SK-N-SH (cell line): Measurements from ENCODE around the gene PCDHGC4. TPM values are rescaled to one million over a fixed set of nuclear protein-coding genes. Genes with fewer than 3 reads are reported as not detected.
A peak's percentile ranks its signal among the peaks of the same experiment; 100 is the strongest.

ENCODE experiments used
- CTCF ChIA-PET: fragments of 300-600, 350-600 bp; formaldehyde crosslinking; extraction: SDS; loops from one replicate; lab custom pipeline; 2021; lab: Yijun Ruan, JAX
- POLR2A ChIA-PET: fragments of 350-600 bp; sonication (Branson Sonifier 250); formaldehyde crosslinking; extraction: SDS; loops from one replicate; lab custom pipeline; 2020; ENCODE audit warnings: antibody characterized with exemption, inconsistent platforms; lab: Yijun Ruan, JAX
- DNase-seq: peaks from one replicate; pipeline ENCODE4 v3.0.0; 2012
- H2AFZ ChIP-seq: fragments of 200-600 bp; sonication (generic); 2 replicates; pipeline ENCODE4 v1.8.1; 2016; ENCODE audit warnings: antibody characterized with exemption, mild to moderate bottlenecking, low read depth
- H3F3A ChIP-seq: fragments of 200-600 bp; sonication (generic); replicated peaks from 2 replicates; pipeline ENCODE3; 2016; ENCODE audit warnings: antibody characterized with exemption, mild to moderate bottlenecking; ENCODE audit not compliant: insufficient read depth
- H3K27ac ChIP-seq, 2 experiments: fragments of 200-500 bp in 1 of 2; fragments of 200-600 bp in 1 of 2; sonication (Bioruptor generic) in 1 of 2; sonication (generic), shearing (Covaris generic) in 1 of 2; 2 replicates each; pipeline versions ENCODE4 v1.5.1 to v1.6.1; 2014 to 2016; ENCODE audit warnings: low read depth in 2 of 2, inconsistent platforms in 1 of 2, low read length in 1 of 2, mild to moderate bottlenecking in 1 of 2, mixed read lengths in 1 of 2
- H3K27me3 ChIP-seq: fragments of 200-600 bp; sonication (generic), shearing (Covaris generic); 2 replicates; pipeline ENCODE4 v1.6.1; 2016; ENCODE audit warnings: mixed run types; ENCODE audit not compliant: insufficient read depth
- H3K36me3 ChIP-seq, 2 experiments: fragments of 200-500 bp in 1 of 2; fragments of 200-600 bp in 1 of 2; sonication (Bioruptor generic) in 1 of 2; sonication (generic) in 1 of 2; replicated peaks in 1 of 2; 2 replicates each; pipeline versions ENCODE3 to v1.5.1; 2014 to 2016; ENCODE audit warnings: low read length in 1 of 2, mild to moderate bottlenecking in 1 of 2; ENCODE audit not compliant: insufficient read depth in 2 of 2, control insufficient read depth in 1 of 2
- H3K4me1 ChIP-seq, 2 experiments: fragments of 200-500 bp in 1 of 2; fragments of 200-600 bp in 1 of 2; sonication (Bioruptor generic) in 1 of 2; sonication (generic), shearing (Covaris generic) in 1 of 2; 2 replicates each; pipeline versions ENCODE4 v1.5.1 to v1.6.1; 2014 to 2016; ENCODE audit warnings: low read depth in 1 of 2, low read length in 1 of 2, mixed run types in 1 of 2; ENCODE audit not compliant: insufficient read depth in 2 of 2, control insufficient read depth in 1 of 2
- H3K4me2 ChIP-seq: fragments of 200-600 bp; sonication (generic), shearing (Covaris generic); 2 replicates; pipeline ENCODE4 v1.6.1; 2017; ENCODE audit warnings: mixed run types
- H3K4me3 ChIP-seq, 2 experiments: fragments of 200-500 bp in 1 of 2; fragments of 200-600 bp in 1 of 2; sonication (Bioruptor generic) in 1 of 2; sonication (generic), shearing (Covaris generic) in 1 of 2; 2 replicates each; pipeline versions ENCODE4 v1.5.1 to v1.8.1; 2014 to 2016; ENCODE audit warnings: low read depth in 2 of 2, inconsistent platforms in 1 of 2, low read length in 1 of 2, mild to moderate bottlenecking in 1 of 2, mixed read lengths in 1 of 2, moderate library complexity in 1 of 2
- H3K79me2 ChIP-seq: fragments of 200-600 bp; sonication (generic); 2 replicates; pipeline ENCODE4 v1.8.1; 2017; ENCODE audit warnings: mild to moderate bottlenecking; ENCODE audit not compliant: insufficient read depth
- H3K9ac ChIP-seq: fragments of 200-600 bp; sonication (generic); 2 replicates; pipeline ENCODE4 v1.6.1; 2017; ENCODE audit warnings: mixed run types
- H3K9me2 ChIP-seq: fragments of 200-600 bp; sonication (generic); 2 replicates; pipeline ENCODE4 v1.6.1; 2017; ENCODE audit warnings: mixed run types
- H3K9me3 ChIP-seq: fragments of 200-600 bp; sonication (generic); 2 replicates; pipeline ENCODE4 v1.6.1; 2017; ENCODE audit warnings: mixed run types, mild to moderate bottlenecking, moderate library complexity
- H4K20me1 ChIP-seq: fragments of 200-600 bp; sonication (generic); 2 replicates; pipeline ENCODE4 v1.6.1; 2017; ENCODE audit warnings: mild to moderate bottlenecking, mixed run types; ENCODE audit not compliant: insufficient read depth
- CHD2 ChIP-seq: fragments of 150-350 bp; IDR thresholded peaks from 2 replicates; pipeline ENCODE4 v1.6.1; 2018; ENCODE audit warnings: low read length; ENCODE audit not compliant: partially characterized antibody
- CTCF ChIP-seq: fragments of 200-600 bp; sonication (generic); IDR thresholded peaks from 2 replicates; pipeline ENCODE4 v1.6.1; 2017; ENCODE audit warnings: antibody characterized with exemption, mild to moderate bottlenecking, moderate library complexity
- ELF1 ChIP-seq: IDR thresholded peaks from 2 replicates; pipeline ENCODE4 v1.4.0; 2012
- EZH2phosphoT487 ChIP-seq: fragments of 200-600 bp; sonication (generic); IDR thresholded peaks from 2 replicates; pipeline ENCODE4 v1.6.1; 2017; ENCODE audit warnings: low read depth, mixed run types, mild to moderate bottlenecking, antibody characterized with exemption, moderate library complexity, borderline replicate concordance
- FOSL2 ChIP-seq: IDR thresholded peaks from 2 replicates; pipeline ENCODE4 v1.4.0; 2012; ENCODE audit warnings: low read depth, mild to moderate bottlenecking, moderate library complexity, borderline replicate concordance
- FOXM1 ChIP-seq: IDR thresholded peaks from 2 replicates; pipeline ENCODE4 v1.4.0; 2012; ENCODE audit warnings: low read depth, mild to moderate bottlenecking
- GABPA ChIP-seq: IDR thresholded peaks from 2 replicates; pipeline ENCODE4 v1.4.0; 2012; ENCODE audit warnings: low read depth, mild to moderate bottlenecking
- MEF2A ChIP-seq: IDR thresholded peaks from 2 replicates; pipeline ENCODE4 v1.4.0; 2012; ENCODE audit warnings: low read depth, borderline replicate concordance
- NFIC ChIP-seq: IDR thresholded peaks from 2 replicates; pipeline ENCODE4 v1.4.0; 2012; ENCODE audit warnings: borderline replicate concordance
- NRF1 ChIP-seq: IDR thresholded peaks from 2 replicates; pipeline ENCODE4 v1.6.1; 2012; ENCODE audit warnings: low read depth, mild to moderate bottlenecking, low read length
- POLR2AphosphoS5 ChIP-seq: IDR thresholded peaks from 2 replicates; pipeline ENCODE4 v1.6.1; 2012; ENCODE audit warnings: low read depth, low read length
- RAD21 ChIP-seq: IDR thresholded peaks from 2 replicates; pipeline ENCODE4 v1.6.1; 2012; ENCODE audit warnings: mild to moderate bottlenecking, low read length
- RCOR1 ChIP-seq: fragments of 150-350 bp; IDR thresholded peaks from 2 replicates; pipeline ENCODE4 v1.6.1; 2017; ENCODE audit warnings: antibody characterized with exemption, low read length
- RFX5 ChIP-seq: IDR thresholded peaks from 2 replicates; pipeline ENCODE4 v1.6.1; 2012; ENCODE audit warnings: mild to moderate bottlenecking, improper control_type of control experiment, low read length
- SMC3 ChIP-seq: IDR thresholded peaks from 2 replicates; pipeline ENCODE4 v1.6.1; 2012; ENCODE audit warnings: low read depth, low read length, improper control_type of control experiment
- TAF1 ChIP-seq: IDR thresholded peaks from 2 replicates; pipeline ENCODE4 v1.6.1; 2012; ENCODE audit warnings: low read depth, mild to moderate bottlenecking, low read length, moderate library complexity, borderline replicate concordance
- TCF12 ChIP-seq: IDR thresholded peaks from 2 replicates; pipeline ENCODE4 v1.4.0; 2012
- TEAD4 ChIP-seq: IDR thresholded peaks from 2 replicates; pipeline ENCODE4 v1.4.0; 2012; ENCODE audit warnings: mild to moderate bottlenecking, borderline replicate concordance; ENCODE audit not compliant: insufficient read depth
- USF1 ChIP-seq: IDR thresholded peaks from 2 replicates; pipeline ENCODE4 v1.4.0; 2012; ENCODE audit warnings: low read depth, borderline replicate concordance
- USF2 ChIP-seq: fragments of 150-350 bp; IDR thresholded peaks from 2 replicates; pipeline ENCODE4 v1.6.1; 2017; ENCODE audit warnings: antibody characterized with exemption, low read length, low read depth, borderline replicate concordance
- whole genome bisulfite sequencing: methylation state at CpG from one replicate; pipeline ENCODE4 v1.1.6; 2017; ENCODE audit warnings: low lambda C conversion rate; 5-methylcytosine and 5-hydroxymethylcytosine counted together
- polyA plus RNA-seq, 3 experiments: library from polyadenylated mRNA; depleted of rRNA; stranded (reverse); fragments of >200 nt; gene quantifications; 2 replicates each; pipeline ENCODE4 v1.2.3, GENCODE V29; 2012

PCDHGC4 gene
- polyA plus RNA-seq, 1 of the 3 experiments (the other 2 are of a cell fraction), result 0.53 TPM

GRCh38 chr5:141483902-141484301, 928 bp upstream of the PCDHGC4 start:
- WGBS, result 62% methylated on average over 3 of the region's 3 CpGs
- H3K79me2 ChIP-seq, result peaks cover 88% of the 10 kb centered on the region
- H3K27me3 ChIP-seq, result no peaks in the 10 kb centered on the region
- no peak overlapping the region for H3K9ac ChIP-seq
- TF ChIP-seq TEAD4 (no peak), SMC3 (no peak), FOSL2 (no peak), GABPA (no peak), RCOR1 (no peak), CTCF (no peak), TAF1 (no peak), POLR2AphosphoS5 (no peak), USF2 (no peak), RAD21 (no peak), MEF2A (no peak), ELF1 (no peak), CHD2 (no peak), FOXM1 (no peak), TCF12 (no peak), EZH2phosphoT487 (no peak), USF1 (no peak), NFIC (no peak), NRF1 (no peak), RFX5 (no peak)
- H3K4me3 ChIP-seq, result peak overlapping the region in 1 of 2 experiments; percentile 42; a peak in 2 of 4 replicates
- peaks cover 22 to 45% of the 10 kb centered on the region in 2 experiments; a peak in 3 of 4 replicates for H3K4me1 ChIP-seq
- no peaks in the 10 kb centered on the region for H3K9me2 ChIP-seq
- H3K9me3 ChIP-seq, result no peaks in the 10 kb centered on the region
- POLR2A ChIA-PET, result interaction anchor here (1.0 to 3.3 kb wide), 4 partner anchors 8 to 74 kb away, joined by 3 to 14 read pairs (median 6); partner anchors contain the start of gene PCDHGC3
- H3K36me3 ChIP-seq, result peaks cover 25 to 38% of the 10 kb centered on the region in 2 experiments
- peaks cover 56% of the 10 kb centered on the region for H4K20me1 ChIP-seq
- no peak overlapping the region for H2AFZ ChIP-seq
- peak overlapping the region; percentile 11 to 91; a peak in 2 of 4 replicates for H3K27ac ChIP-seq
- CTCF ChIA-PET, result interaction anchor here (1.0 to 7.9 kb wide), 9 partner anchors 8 to 298 kb away, joined by 3 to 75 read pairs (median 13); partner anchors contain the start of gene PCDHGC3
- H3K4me2 ChIP-seq, result peak overlapping the region; percentile 49; the same call in 1 of the 2 replicates
- peaks cover 6% of the 10 kb centered on the region for H3F3A ChIP-seq
- DNase-seq, result no peak
